NT2/D1 (cell line): Measurements from ENCODE around the gene IQSEC1.

Source experiments
- DNase-seq: peaks from one replicate; pipeline ENCODE4 v3.0.0-alpha.2; 2011; ENCODE audit warnings: low read depth, low spot score
- H3K27me3 ChIP-seq: 2 replicates; pipeline ENCODE4 v1.6.0; 2011; ENCODE audit warnings: mild to moderate bottlenecking; ENCODE audit not compliant: insufficient read length, insufficient read depth
- H3K36me3 ChIP-seq: 2 replicates; pipeline ENCODE4 v1.6.1; 2011; ENCODE audit warnings: mild to moderate bottlenecking, low read length, mixed read lengths; ENCODE audit not compliant: insufficient read depth, insufficient read length
- H3K4me1 ChIP-seq: 2 replicates; pipeline ENCODE4 v1.5.1; 2011; ENCODE audit not compliant: insufficient read depth, insufficient read length
- H3K4me3 ChIP-seq: 2 replicates; pipeline ENCODE4 v1.5.1; 2011; ENCODE audit warnings: low read depth; ENCODE audit not compliant: insufficient read length
- H3K9ac ChIP-seq: 2 replicates; pipeline ENCODE4 v1.6.0; 2011; ENCODE audit warnings: low read depth; ENCODE audit not compliant: insufficient read length
- H3K9me3 ChIP-seq: 2 replicates; pipeline ENCODE4 v1.5.1; 2011; ENCODE audit warnings: mild to moderate bottlenecking, low read length; ENCODE audit not compliant: insufficient read depth
- SUZ12 ChIP-seq: IDR thresholded peaks from 2 replicates; pipeline ENCODE4 v1.6.1; 2011; ENCODE audit not compliant: insufficient read length, insufficient read depth; ENCODE audit errors: extremely low read depth
- YY1 ChIP-seq: IDR thresholded peaks from 2 replicates; pipeline ENCODE4 v1.6.1; 2011; ENCODE audit not compliant: insufficient read length, insufficient read depth
- ZNF274 ChIP-seq: IDR thresholded peaks from 2 replicates; pipeline ENCODE4 v1.6.1; 2011; ENCODE audit warnings: mild to moderate bottlenecking, low read depth, low read length

IQSEC1 gene

GRCh38 chr3:13111873-13112520 is 38.8 kb upstream of the IQSEC1 start:
- Histone ChIP-seq H3K9me3 (no peaks in the 10 kb centered on the region), H3K9ac (no peak overlapping the region), H3K36me3 (no peaks in the 10 kb centered on the region), H3K4me3 (no peak overlapping the region), H3K27me3 (no peaks in the 10 kb centered on the region), H3K4me1 (peaks cover 14% of the 10 kb centered on the region)
- DNase-seq, result no peak
- TF ChIP-seq SUZ12 (no peak), ZNF274 (no peak), YY1 (no peak)

- H3K4me1 ChIP-seq, result peaks cover 14% of the 10 kb centered on the region
- TF ChIP-seq SUZ12 (no peak), YY1 (no peak), ZNF274 (no peak)
- no peak overlapping the region for H3K9ac ChIP-seq
- H3K9me3 ChIP-seq, result no peaks in the 10 kb centered on the region
- H3K36me3 ChIP-seq, result no peaks in the 10 kb centered on the region
- no peak overlapping the region for H3K4me3 ChIP-seq
- H3K27me3 ChIP-seq, result no peaks in the 10 kb centered on the region
- DNase-seq, result no peak
Observed at GRCh38 chr3:13111173-13111872, 38.1 kb upstream of the IQSEC1 start.

- Histone ChIP-seq H3K9ac (no peak overlapping the region), H3K4me3 (no peak overlapping the region), H3K36me3 (no peaks in the 10 kb centered on the region), H3K9me3 (no peaks in the 10 kb centered on the region), H3K4me1 (peaks cover 14% of the 10 kb centered on the region), H3K27me3 (no peaks in the 10 kb centered on the region)
- no peak for DNase-seq
- TF ChIP-seq SUZ12 (no peak), YY1 (no peak), ZNF274 (no peak)
Observed at GRCh38 chr3:13110678-13111116, 37.5 kb upstream of the IQSEC1 start.

GRCh38 chr3:13109516-13109915 is 36.3 kb upstream of the IQSEC1 start:
- Histone ChIP-seq H3K36me3 (no peaks in the 10 kb centered on the region), H3K4me3 (no peak overlapping the region), H3K9ac (no peak overlapping the region), H3K9me3 (no peaks in the 10 kb centered on the region), H3K27me3 (no peaks in the 10 kb centered on the region), H3K4me1 (peaks cover 17% of the 10 kb centered on the region)
- no peak for TF ChIP-seq SUZ12
- TF ChIP-seq YY1, result no peak
- TF ChIP-seq ZNF274, result no peak
- DNase-seq, result no peak

GRCh38 chr3:13108861-13109260 is 35.6 kb upstream of the IQSEC1 start:
- Histone ChIP-seq H3K4me3 (no peak overlapping the region), H3K9ac (no peak overlapping the region), H3K9me3 (no peaks in the 10 kb centered on the region), H3K4me1 (peaks cover 17% of the 10 kb centered on the region), H3K27me3 (no peaks in the 10 kb centered on the region), H3K36me3 (no peaks in the 10 kb centered on the region)
- no peak for TF ChIP-seq YY1
- TF ChIP-seq ZNF274, result no peak
- no peak for DNase-seq

GRCh38 chr3:13107661-13108060 is 34.4 kb upstream of the IQSEC1 start:
- H3K36me3 ChIP-seq, result no peaks in the 10 kb centered on the region
- no peaks in the 10 kb centered on the region for H3K27me3 ChIP-seq
- peaks cover 17% of the 10 kb centered on the region for H3K4me1 ChIP-seq
- TF ChIP-seq ZNF274 (no peak), YY1 (no peak), SUZ12 (no peak)
- DNase-seq, result no peak
- no peak overlapping the region for H3K4me3 ChIP-seq
- H3K9me3 ChIP-seq, result no peaks in the 10 kb centered on the region
- no peak overlapping the region for H3K9ac ChIP-seq

- Histone ChIP-seq H3K4me3 (no peak overlapping the region), H3K4me1 (peaks cover 7% of the 10 kb centered on the region), H3K36me3 (no peaks in the 10 kb centered on the region), H3K27me3 (no peaks in the 10 kb centered on the region), H3K9me3 (no peaks in the 10 kb centered on the region), H3K9ac (no peak overlapping the region)
- DNase-seq, result no peak
- TF ChIP-seq SUZ12 (no peak), YY1 (no peak), ZNF274 (no peak)
Observed at GRCh38 chr3:13106308-13107001, 33.2 kb upstream of the IQSEC1 start.
